Astrocyte (in vitro differentiated cells and primary cell): ENCODE results near the gene OGT. TPM values are rescaled to one million over a fixed set of nuclear protein-coding genes. Genes with fewer than 3 reads are reported as not detected.

ENCODE experiments used
- DNase-seq: peaks from one replicate; pipeline ENCODE4 v3.0.0-alpha.2; 2010; ENCODE audit warnings: low read depth
- FAIRE-seq: peaks from 2 replicates; lab custom pipeline; 2011; peaks lifted over from hg19 to GRCh38; lab: Jason Lieb, UNC
- H2AFZ ChIP-seq: 2 replicates; pipeline ENCODE4 v1.6.0; 2012; ENCODE audit warnings: low read depth, low read length, inconsistent platforms
- H3K27ac ChIP-seq: 2 replicates; pipeline ENCODE4 v1.5.1; 2011; ENCODE audit warnings: low read depth, low read length, inconsistent platforms
- H3K27me3 ChIP-seq: 2 replicates; pipeline ENCODE4 v1.6.0; 2011; ENCODE audit warnings: low read length, inconsistent platforms; ENCODE audit not compliant: insufficient read depth
- H3K36me3 ChIP-seq: 2 replicates; pipeline ENCODE4 v1.5.1; 2011; ENCODE audit warnings: low read length, inconsistent platforms; ENCODE audit not compliant: insufficient read depth
- H3K4me1 ChIP-seq: 2 replicates; pipeline ENCODE4 v1.5.1; 2011; ENCODE audit warnings: low read length, inconsistent platforms; ENCODE audit not compliant: insufficient read depth
- H3K4me2 ChIP-seq: 2 replicates; pipeline ENCODE4 v1.6.0; 2012; ENCODE audit warnings: low read length, inconsistent platforms
- H3K4me3 ChIP-seq: 2 replicates; pipeline ENCODE4 v1.5.1; 2011; ENCODE audit warnings: low read depth, mild to moderate bottlenecking, low read length, inconsistent platforms; ENCODE audit not compliant: insufficient read depth
- H3K79me2 ChIP-seq: 2 replicates; pipeline ENCODE4 v1.6.0; 2012; ENCODE audit warnings: mild to moderate bottlenecking, low read length, inconsistent platforms; ENCODE audit not compliant: insufficient read depth
- H3K9ac ChIP-seq: 2 replicates; pipeline ENCODE4 v1.6.0; 2012; ENCODE audit warnings: mild to moderate bottlenecking, low read length, inconsistent platforms
- H3K9me3 ChIP-seq: 2 replicates; pipeline ENCODE4 v1.5.1; 2012; ENCODE audit warnings: low read depth, mild to moderate bottlenecking, low read length, inconsistent platforms; ENCODE audit not compliant: insufficient read depth
- H4K20me1 ChIP-seq: 2 replicates; pipeline ENCODE4 v1.6.0; 2012; ENCODE audit warnings: low read length, inconsistent platforms; ENCODE audit not compliant: insufficient read depth
- H3K27ac Mint-ChIP-seq: one replicate; pipeline ENCODE4 v1.8.0; 2021; ENCODE audit warnings: mild to moderate bottlenecking, mixed read lengths; ENCODE audit not compliant: unreplicated experiment
- H3K27me3 Mint-ChIP-seq: one replicate; pipeline ENCODE4 v1.8.0; 2021; ENCODE audit warnings: low read depth, mixed read lengths; ENCODE audit not compliant: unreplicated experiment
- H3K36me3 Mint-ChIP-seq: one replicate; pipeline ENCODE4 v1.8.0; 2021; ENCODE audit warnings: low read depth, mixed read lengths; ENCODE audit not compliant: unreplicated experiment
- H3K4me1 Mint-ChIP-seq: one replicate; pipeline ENCODE4 v1.8.0; 2021; ENCODE audit warnings: low read depth, mixed read lengths; ENCODE audit not compliant: unreplicated experiment
- H3K4me3 Mint-ChIP-seq: one replicate; pipeline ENCODE4 v1.8.0; 2021; ENCODE audit warnings: mild to moderate bottlenecking, moderate library complexity, mixed read lengths; ENCODE audit not compliant: unreplicated experiment
- H3K9me3 Mint-ChIP-seq: one replicate; pipeline ENCODE4 v1.8.0; 2021; ENCODE audit warnings: mild to moderate bottlenecking, mixed read lengths; ENCODE audit not compliant: unreplicated experiment
- EZH2 ChIP-seq: IDR thresholded peaks from 2 replicates; pipeline ENCODE4 v1.6.1; 2012; ENCODE audit warnings: mild to moderate bottlenecking, low read length, inconsistent platforms; ENCODE audit not compliant: insufficient read depth
- total RNA-seq: library from RNA; stranded (reverse); gene quantifications from 2 replicates; pipeline ENCODE4 v1.2.1, GENCODE V29; 2021
- TF ChIP-seq, protein P1 (sequence below): IDR thresholded peaks from 2 replicates; pipeline ENCODE4 v1.5.1; 2011; ENCODE audit warnings: low read depth, mild to moderate bottlenecking, inconsistent platforms, low read length, moderate library complexity; ENCODE audit not compliant: insufficient read depth

Gene OGT
- total RNA-seq, 1 donor from 2014 or later = 139 TPM

DNA sequence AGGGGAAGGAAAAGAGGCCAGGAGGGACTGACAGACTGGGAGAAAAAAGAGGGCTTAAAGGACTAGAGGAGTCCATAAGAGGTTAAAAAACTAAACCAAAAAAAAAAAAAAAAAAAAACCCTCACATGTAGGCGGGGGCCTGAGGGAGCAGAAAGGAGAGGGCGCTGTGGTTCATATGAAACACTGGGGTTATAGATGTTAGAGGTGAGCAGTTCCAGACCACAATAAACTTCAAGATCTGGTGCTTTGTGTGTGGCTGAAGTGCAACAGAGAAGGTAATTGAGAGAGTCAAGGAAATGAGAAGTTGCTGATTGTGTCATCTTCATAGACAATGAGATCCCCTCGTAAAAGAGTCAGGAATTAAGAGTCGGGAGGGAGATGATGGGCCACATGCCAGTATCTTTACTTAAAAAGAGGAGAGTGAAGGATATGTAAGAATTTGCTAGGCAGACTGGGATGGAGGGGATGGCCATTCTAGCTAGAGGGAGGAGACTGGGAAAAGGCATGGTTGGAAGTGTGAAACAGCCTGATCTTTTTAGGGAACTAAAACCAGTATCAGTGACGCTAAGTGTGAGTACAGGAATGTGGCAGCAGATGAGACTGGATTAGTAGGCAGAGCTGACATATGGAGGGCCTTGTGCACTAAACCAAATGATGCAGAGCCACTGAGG lies 18.4 kb upstream of the OGT start:
- Mint-ChIP-seq H3K36me3 (no peaks in the 10 kb centered on the region), H3K4me3 (no peak overlapping the region), H3K4me1 (peaks cover 2% of the 10 kb centered on the region), H3K9me3 (peaks cover 5% of the 10 kb centered on the region), H3K27ac (no peak overlapping the region), H3K27me3 (peaks cover 3% of the 10 kb centered on the region)
- Histone ChIP-seq H3K27me3 (no peaks in the 10 kb centered on the region), H3K27ac (no peak overlapping the region), H3K36me3 (no peaks in the 10 kb centered on the region), H3K4me1 (no peaks in the 10 kb centered on the region), H3K9ac (no peak overlapping the region), H4K20me1 (no peaks in the 10 kb centered on the region), H3K4me3 (no peak overlapping the region), H2AFZ (no peak overlapping the region), H3K79me2 (no peaks in the 10 kb centered on the region), H3K9me3 (no peaks in the 10 kb centered on the region), H3K4me2 (no peak overlapping the region)
- FAIRE-seq (peak; percentile 50), DNase-seq (no peak)
- TF ChIP-seq, protein P1, sequence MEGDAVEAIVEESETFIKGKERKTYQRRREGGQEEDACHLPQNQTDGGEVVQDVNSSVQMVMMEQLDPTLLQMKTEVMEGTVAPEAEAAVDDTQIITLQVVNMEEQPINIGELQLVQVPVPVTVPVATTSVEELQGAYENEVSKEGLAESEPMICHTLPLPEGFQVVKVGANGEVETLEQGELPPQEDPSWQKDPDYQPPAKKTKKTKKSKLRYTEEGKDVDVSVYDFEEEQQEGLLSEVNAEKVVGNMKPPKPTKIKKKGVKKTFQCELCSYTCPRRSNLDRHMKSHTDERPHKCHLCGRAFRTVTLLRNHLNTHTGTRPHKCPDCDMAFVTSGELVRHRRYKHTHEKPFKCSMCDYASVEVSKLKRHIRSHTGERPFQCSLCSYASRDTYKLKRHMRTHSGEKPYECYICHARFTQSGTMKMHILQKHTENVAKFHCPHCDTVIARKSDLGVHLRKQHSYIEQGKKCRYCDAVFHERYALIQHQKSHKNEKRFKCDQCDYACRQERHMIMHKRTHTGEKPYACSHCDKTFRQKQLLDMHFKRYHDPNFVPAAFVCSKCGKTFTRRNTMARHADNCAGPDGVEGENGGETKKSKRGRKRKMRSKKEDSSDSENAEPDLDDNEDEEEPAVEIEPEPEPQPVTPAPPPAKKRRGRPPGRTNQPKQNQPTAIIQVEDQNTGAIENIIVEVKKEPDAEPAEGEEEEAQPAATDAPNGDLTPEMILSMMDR = no peak
- no peak for TF ChIP-seq EZH2

DNA sequence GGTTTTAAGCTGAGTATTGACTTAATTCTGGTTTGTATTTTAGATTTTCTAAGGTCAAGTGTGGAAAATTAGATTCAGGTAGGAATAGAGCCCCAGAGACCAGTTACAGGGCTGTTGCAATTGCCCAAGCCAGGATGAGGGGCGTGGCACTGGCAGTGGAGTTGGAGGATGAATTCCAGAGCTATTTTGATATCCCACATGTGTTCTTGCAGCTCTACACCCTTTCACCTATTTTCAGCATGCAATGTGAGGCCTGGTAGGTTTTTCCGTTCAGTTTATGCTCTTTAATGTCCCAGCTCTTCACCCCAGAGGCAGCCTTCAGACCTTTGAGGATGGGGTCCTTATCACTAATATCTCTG lies 17.9 kb upstream of the OGT start:
- H3K4me3 Mint-ChIP-seq = no peak overlapping the region
- DNase-seq (no peak), FAIRE-seq (peak; percentile 41)
- peaks cover 3% of the 10 kb centered on the region for H3K27me3 Mint-ChIP-seq
- peaks cover 5% of the 10 kb centered on the region for H3K9me3 Mint-ChIP-seq
- H3K27ac Mint-ChIP-seq = no peak overlapping the region
- Histone ChIP-seq H3K79me2 (no peaks in the 10 kb centered on the region), H4K20me1 (no peaks in the 10 kb centered on the region), H3K4me2 (no peak overlapping the region), H3K9me3 (no peaks in the 10 kb centered on the region), H2AFZ (no peak overlapping the region), H3K27ac (no peak overlapping the region), H3K9ac (no peak overlapping the region), H3K4me1 (no peaks in the 10 kb centered on the region), H3K4me3 (no peak overlapping the region), H3K27me3 (no peaks in the 10 kb centered on the region), H3K36me3 (no peaks in the 10 kb centered on the region)
- no peak for TF ChIP-seq EZH2
- TF ChIP-seq, protein P1 = no peak
- peaks cover 2% of the 10 kb centered on the region for H3K4me1 Mint-ChIP-seq
- no peaks in the 10 kb centered on the region for H3K36me3 Mint-ChIP-seq

DNA sequence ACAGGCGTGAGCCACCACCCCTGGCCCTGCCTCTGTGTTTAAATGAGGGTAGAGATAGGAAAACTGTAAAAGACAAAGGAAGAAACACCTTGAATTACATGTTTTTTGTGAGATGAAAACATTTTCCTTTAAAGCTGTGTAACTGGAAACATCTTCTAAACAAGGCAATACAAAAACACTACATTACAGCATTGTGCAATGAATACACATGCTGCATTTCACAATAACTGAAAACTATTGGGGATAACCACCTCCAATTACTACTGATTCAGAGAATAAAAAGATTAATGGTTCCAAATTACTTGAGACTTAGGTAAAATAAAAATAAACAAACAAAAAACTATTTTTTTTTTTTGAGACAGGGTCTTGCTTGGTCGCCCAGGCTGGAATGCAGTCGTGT lies 7.6 kb upstream of the OGT start:
- no peak overlapping the region for H2AFZ ChIP-seq
- H3K4me3 ChIP-seq = no peak overlapping the region
- H3K4me3 Mint-ChIP-seq = no peak overlapping the region
- H3K4me2 ChIP-seq = no peak overlapping the region
- no peaks in the 10 kb centered on the region for H3K79me2 ChIP-seq
- no peaks in the 10 kb centered on the region for H3K27me3 ChIP-seq
- H3K27me3 Mint-ChIP-seq = peaks cover 3% of the 10 kb centered on the region
- H3K4me1 Mint-ChIP-seq = no peaks in the 10 kb centered on the region
- no peak overlapping the region for H3K27ac Mint-ChIP-seq
- no peaks in the 10 kb centered on the region for H3K36me3 ChIP-seq
- no peak for TF ChIP-seq EZH2
- TF ChIP-seq, protein P1 = no peak
- no peak overlapping the region for H3K9ac ChIP-seq
- no peaks in the 10 kb centered on the region for H3K36me3 Mint-ChIP-seq
- DNase-seq = no peak
- H3K4me1 ChIP-seq = no peaks in the 10 kb centered on the region
- FAIRE-seq = peak; percentile 29
- no peaks in the 10 kb centered on the region for H4K20me1 ChIP-seq
- H3K9me3 ChIP-seq = no peaks in the 10 kb centered on the region
- H3K9me3 Mint-ChIP-seq = peaks cover 2% of the 10 kb centered on the region
- no peak overlapping the region for H3K27ac ChIP-seq
